ENCODE data around the gene ELF2. TPM values are rescaled to one million over a fixed set of nuclear protein-coding genes. Genes with fewer than 3 reads are reported as not detected.

The ELF2 gene
- total RNA-seq, 1 donor from 2014 or later = 44.3 TPM

- H3K4me1 ChIP-seq = peaks cover 35% of the 10 kb centered on the region
- peaks cover 32% of the 10 kb centered on the region for H4K20me1 ChIP-seq (ENCODE audit: low read depth)
- no peaks in the 10 kb centered on the region for H3K9me3 ChIP-seq (ENCODE audit: low read depth)
- H3K79me2 ChIP-seq (ENCODE audit: low read depth) = peaks cover 62% of the 10 kb centered on the region
- no peak overlapping the region for H3K4me3 Mint-ChIP-seq
- H3K27me3 Mint-ChIP-seq (ENCODE audit: insufficient read depth, low read depth) = peaks cover 1% of the 10 kb centered on the region
- peaks cover 11% of the 10 kb centered on the region for H3K4me1 Mint-ChIP-seq
- H3K36me3 ChIP-seq = no peaks in the 10 kb centered on the region
- TF ChIP-seq, protein P1, sequence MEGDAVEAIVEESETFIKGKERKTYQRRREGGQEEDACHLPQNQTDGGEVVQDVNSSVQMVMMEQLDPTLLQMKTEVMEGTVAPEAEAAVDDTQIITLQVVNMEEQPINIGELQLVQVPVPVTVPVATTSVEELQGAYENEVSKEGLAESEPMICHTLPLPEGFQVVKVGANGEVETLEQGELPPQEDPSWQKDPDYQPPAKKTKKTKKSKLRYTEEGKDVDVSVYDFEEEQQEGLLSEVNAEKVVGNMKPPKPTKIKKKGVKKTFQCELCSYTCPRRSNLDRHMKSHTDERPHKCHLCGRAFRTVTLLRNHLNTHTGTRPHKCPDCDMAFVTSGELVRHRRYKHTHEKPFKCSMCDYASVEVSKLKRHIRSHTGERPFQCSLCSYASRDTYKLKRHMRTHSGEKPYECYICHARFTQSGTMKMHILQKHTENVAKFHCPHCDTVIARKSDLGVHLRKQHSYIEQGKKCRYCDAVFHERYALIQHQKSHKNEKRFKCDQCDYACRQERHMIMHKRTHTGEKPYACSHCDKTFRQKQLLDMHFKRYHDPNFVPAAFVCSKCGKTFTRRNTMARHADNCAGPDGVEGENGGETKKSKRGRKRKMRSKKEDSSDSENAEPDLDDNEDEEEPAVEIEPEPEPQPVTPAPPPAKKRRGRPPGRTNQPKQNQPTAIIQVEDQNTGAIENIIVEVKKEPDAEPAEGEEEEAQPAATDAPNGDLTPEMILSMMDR (IDR thresholded peaks at IDR 0.05) = no peak
- TF ChIP-seq EZH2 (IDR thresholded peaks at IDR 0.05) (no peak), EZH2phosphoT487 (IDR thresholded peaks at IDR 0.05) (no peak)
- no peak overlapping the region for H3K4me2 ChIP-seq
- H3K9me3 Mint-ChIP-seq = no peaks in the 10 kb centered on the region
- no peaks in the 10 kb centered on the region for H3K36me3 Mint-ChIP-seq
- peaks cover 42% of the 10 kb centered on the region for H3F3A ChIP-seq (ENCODE audit: low read depth)
- H3K27ac Mint-ChIP-seq = no peak overlapping the region
- H3K9ac ChIP-seq = no peak overlapping the region
- no peak overlapping the region for H2AFZ ChIP-seq (replicated peaks)
- H3K27me3 ChIP-seq = no peaks in the 10 kb centered on the region
- no peak for DNase-seq (ENCODE audit: low spot score)
- no peak overlapping the region for H3K4me3 ChIP-seq
- peak overlapping the region; percentile 17 for H3K27ac ChIP-seq
These were observed 22.9 kb downstream of the ELF2 start for GRCh38 chr4:139154134-139154421.

DNA sequence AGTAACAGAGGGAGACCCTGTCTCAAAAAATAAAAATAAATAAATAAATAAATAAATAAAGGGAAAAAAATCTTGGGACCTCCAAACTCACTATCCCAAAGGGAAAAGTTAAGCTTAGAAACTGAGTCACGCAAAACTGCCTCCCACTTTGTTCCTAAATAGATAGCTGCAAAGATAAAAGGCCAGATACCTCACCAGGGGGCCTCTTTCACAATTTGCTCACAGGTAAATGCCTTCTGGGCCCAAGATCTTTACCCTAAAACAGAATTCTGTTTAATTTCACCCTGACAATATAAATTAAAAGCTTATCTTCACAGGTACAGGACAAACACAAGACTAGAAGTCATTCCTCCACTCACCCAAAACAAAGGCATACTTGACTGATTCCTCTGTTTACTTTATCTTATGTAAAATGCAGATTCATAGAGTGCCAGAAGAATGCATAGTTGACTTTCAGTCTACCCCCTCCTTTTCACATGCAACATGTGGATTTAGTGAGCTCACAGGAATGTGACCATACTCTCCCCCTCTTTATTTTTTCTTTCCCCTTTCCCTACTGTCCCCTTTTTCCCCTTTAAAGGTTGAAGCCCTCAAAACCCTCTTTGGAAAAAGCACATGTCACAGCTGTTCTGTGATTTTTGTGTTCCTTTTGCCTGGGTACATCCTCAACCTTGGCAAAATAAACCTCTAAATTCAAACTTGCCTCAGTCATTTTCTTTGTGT lies 23.4 kb downstream of the ELF2 start:
- Mint-ChIP-seq H3K9me3 (no peaks in the 10 kb centered on the region), H3K27me3 (ENCODE audit: insufficient read depth, low read depth) (no peaks in the 10 kb centered on the region), H3K36me3 (peaks cover 2% of the 10 kb centered on the region), H3K4me1 (peaks cover 11% of the 10 kb centered on the region), H3K27ac (no peak overlapping the region), H3K4me3 (no peak overlapping the region)
- Histone ChIP-seq H3K4me1 (peaks cover 30% of the 10 kb centered on the region), H3K36me3 (no peaks in the 10 kb centered on the region), H3K4me2 (no peak overlapping the region), H3K27ac (peak overlapping the region; percentile 17), H4K20me1 (ENCODE audit: low read depth) (peaks cover 27% of the 10 kb centered on the region), H3K4me3 (no peak overlapping the region), H3K9me3 (ENCODE audit: low read depth) (no peaks in the 10 kb centered on the region), H3K79me2 (ENCODE audit: low read depth) (peaks cover 65% of the 10 kb centered on the region), H3K27me3 (no peaks in the 10 kb centered on the region), H2AFZ (replicated peaks) (no peak overlapping the region), H3F3A (ENCODE audit: low read depth) (peaks cover 37% of the 10 kb centered on the region), H3K9ac (no peak overlapping the region)
- DNase-seq (ENCODE audit: low spot score) = no peak
- TF ChIP-seq, protein P1 (IDR thresholded peaks at IDR 0.05) = no peak
- no peak for TF ChIP-seq EZH2 (IDR thresholded peaks at IDR 0.05)
- TF ChIP-seq EZH2phosphoT487 (IDR thresholded peaks at IDR 0.05) = no peak

GRCh38 chr4:139152249-139152648 lies 24.8 kb downstream of the ELF2 start:
- H3K4me1 Mint-ChIP-seq = peaks cover 11% of the 10 kb centered on the region
- no peak overlapping the region for H3K4me3 ChIP-seq
- no peak for DNase-seq (ENCODE audit: low spot score)
- peaks cover 68% of the 10 kb centered on the region for H3K79me2 ChIP-seq (ENCODE audit: low read depth)
- no peak overlapping the region for H2AFZ ChIP-seq (replicated peaks)
- no peaks in the 10 kb centered on the region for H3K36me3 ChIP-seq
- no peak overlapping the region for H3K9ac ChIP-seq
- no peaks in the 10 kb centered on the region for H3K9me3 ChIP-seq (ENCODE audit: low read depth)
- H3K27me3 ChIP-seq = no peaks in the 10 kb centered on the region
- H3F3A ChIP-seq (ENCODE audit: low read depth) = peaks cover 28% of the 10 kb centered on the region
- no peak overlapping the region for H3K4me2 ChIP-seq
- no peak overlapping the region for H3K4me3 Mint-ChIP-seq
- H4K20me1 ChIP-seq (ENCODE audit: low read depth) = peaks cover 20% of the 10 kb centered on the region
- no peak overlapping the region for H3K27ac Mint-ChIP-seq
- H3K9me3 Mint-ChIP-seq = peaks cover 4% of the 10 kb centered on the region
- no peak overlapping the region for H3K27ac ChIP-seq
- TF ChIP-seq EZH2 (IDR thresholded peaks at IDR 0.05) = no peak
- TF ChIP-seq, protein P1 (IDR thresholded peaks at IDR 0.05) = no peak
- no peak for TF ChIP-seq EZH2phosphoT487 (IDR thresholded peaks at IDR 0.05)
- peaks cover 21% of the 10 kb centered on the region for H3K4me1 ChIP-seq
- no peaks in the 10 kb centered on the region for H3K27me3 Mint-ChIP-seq (ENCODE audit: insufficient read depth, low read depth)
- H3K36me3 Mint-ChIP-seq = peaks cover 5% of the 10 kb centered on the region
